Astrocyte (in vitro differentiated cells and primary cell): Measurements from ENCODE around the gene CRB2.

Experiments
- CTCF ChIP-seq: IDR thresholded peaks from 2 replicates; pipeline ENCODE4 v1.5.1; 2011; ENCODE audit warnings: low read depth, mild to moderate bottlenecking, inconsistent platforms, low read length, moderate library complexity; ENCODE audit not compliant: insufficient read depth
- EZH2 ChIP-seq: IDR thresholded peaks from 2 replicates; pipeline ENCODE4 v1.6.1; 2012; ENCODE audit warnings: mild to moderate bottlenecking, low read length, inconsistent platforms; ENCODE audit not compliant: insufficient read depth

DNA sequence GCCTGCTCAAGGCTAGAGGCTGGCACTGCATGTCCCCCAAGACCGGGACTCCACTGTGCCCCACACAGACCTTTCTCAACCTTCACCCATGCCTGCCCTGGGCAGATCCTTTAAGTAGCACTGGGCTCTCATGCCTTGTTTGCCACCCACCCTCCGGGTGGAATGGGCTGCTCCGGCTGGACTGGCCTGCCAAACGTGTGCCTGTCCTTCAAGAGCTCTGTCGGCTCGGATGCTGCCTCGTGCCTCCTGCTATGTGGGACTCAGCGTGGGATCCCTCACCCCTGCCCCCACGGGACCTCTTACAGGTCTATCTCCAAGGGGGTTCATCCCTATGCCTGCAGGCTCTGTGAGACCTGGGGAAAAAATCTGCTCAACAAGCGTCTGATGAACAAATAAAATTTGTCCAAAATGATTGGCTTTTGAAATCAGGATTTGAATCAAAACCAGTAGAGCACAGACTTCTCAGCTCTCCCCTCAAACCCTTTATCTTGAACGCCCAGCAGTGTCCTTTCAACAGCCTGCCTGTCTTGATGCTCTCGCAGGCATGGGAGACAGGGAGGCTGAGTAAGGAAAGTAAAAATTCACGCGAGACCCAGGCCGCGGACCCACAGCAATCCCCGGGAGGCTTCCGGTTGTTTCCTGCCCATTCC is 56.3 kb downstream of the CRB2 start:
- TF ChIP-seq CTCF (no peak), EZH2 (no peak)
